GF-D8 (cell line): ENCODE results near the gene ANKRD27.
"Not testable (repeated sequence)": the region's sequence is repeated elsewhere in the genome, so short reads cannot be mapped to it uniquely, and the experiment has no call there.

Source experiments
- DNase-seq: peaks from one replicate; lab custom pipeline; 2025; lab: John Stamatoyannopoulos, UW

The ANKRD27 gene

DNA sequence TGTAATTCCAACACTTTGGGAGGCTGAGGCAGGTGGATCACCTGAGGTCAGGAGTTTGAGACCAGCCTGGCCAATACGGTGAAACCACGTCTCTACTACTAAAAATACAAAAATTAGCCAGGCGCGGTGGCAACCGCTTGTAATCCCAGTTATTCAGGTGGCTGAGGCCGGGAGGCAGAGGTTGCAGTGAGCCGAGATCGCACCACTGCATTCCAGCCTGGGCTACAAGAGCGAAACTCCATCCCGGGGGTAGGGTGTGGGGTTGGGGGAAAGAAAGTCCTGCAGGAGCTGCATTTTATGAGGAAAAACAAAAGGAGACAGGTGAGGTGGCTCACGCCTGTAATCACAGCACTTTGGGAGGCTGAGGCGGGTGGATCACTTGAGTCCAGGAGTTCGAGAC, 22.6 kb downstream of the ANKRD27 start:
- not testable (repeated sequence) for DNase-seq

GRCh38 chr19:32651729-32652140, 23.2 kb downstream of the ANKRD27 start:
- no peak for DNase-seq

DNA sequence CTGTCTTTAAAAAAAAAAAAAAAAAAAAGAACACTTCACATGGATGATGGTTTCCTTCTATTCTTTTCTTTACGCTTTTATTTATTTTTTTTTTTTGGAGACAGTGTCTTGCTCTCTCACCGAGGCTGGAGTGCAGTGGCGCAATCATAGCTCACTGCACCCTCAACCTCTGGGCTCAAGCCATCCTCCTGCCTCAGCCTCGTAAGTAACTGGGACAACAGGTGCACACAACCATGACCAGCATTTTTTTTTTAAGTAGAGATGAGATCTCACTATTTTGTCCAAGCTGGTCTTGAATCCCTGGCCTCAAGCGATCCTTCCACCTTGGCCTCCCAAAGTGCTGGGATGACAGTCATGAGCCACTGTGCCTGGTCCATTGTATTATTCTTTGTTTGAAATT, 24.3 kb downstream of the ANKRD27 start:
- DNase-seq, result no peak

GRCh38 chr19:32649751-32650150, 25.2 kb downstream of the ANKRD27 start:
- DNase-seq, result no peak

DNA sequence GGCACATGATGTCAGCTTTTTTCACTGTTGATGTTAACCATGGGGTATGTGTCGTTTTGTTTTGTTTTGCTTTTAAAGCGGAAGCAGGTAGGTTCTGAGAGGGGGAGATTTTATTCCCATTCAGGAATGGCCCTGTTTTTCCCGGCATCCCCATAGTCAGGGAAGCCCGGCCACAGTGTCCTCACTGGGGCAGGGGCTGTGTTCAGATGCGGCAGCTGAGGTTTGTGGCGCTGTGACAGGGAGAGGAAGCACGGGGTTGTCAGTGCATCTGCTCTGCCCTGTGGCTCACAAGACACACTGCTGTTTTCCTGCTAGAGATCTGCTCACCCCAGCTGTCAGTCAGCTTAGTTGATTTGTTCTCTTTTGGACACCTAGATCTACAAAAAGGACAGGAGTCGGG, 27.6 kb downstream of the ANKRD27 start:
- DNase-seq, result no peak

DNA sequence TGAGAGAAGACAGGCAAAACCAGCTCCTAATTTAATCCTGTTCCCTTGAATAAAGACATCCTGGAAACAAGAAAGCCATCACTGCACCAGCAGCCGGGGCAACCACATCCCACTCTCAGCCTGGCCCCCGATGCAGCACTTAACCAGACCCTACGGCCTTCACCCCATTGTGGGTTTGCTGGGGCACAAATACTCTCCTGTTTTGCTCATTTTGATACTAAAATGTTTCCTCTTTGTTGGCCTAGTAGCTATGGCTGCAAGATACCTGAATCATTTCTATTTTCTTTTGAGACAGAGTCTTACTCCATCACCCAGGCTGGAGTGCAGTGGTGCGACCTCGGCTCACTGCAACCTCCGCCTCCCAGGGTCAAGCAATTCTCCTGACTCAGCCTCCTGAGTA, 28.4 kb downstream of the ANKRD27 start:
- no peak for DNase-seq

DNA sequence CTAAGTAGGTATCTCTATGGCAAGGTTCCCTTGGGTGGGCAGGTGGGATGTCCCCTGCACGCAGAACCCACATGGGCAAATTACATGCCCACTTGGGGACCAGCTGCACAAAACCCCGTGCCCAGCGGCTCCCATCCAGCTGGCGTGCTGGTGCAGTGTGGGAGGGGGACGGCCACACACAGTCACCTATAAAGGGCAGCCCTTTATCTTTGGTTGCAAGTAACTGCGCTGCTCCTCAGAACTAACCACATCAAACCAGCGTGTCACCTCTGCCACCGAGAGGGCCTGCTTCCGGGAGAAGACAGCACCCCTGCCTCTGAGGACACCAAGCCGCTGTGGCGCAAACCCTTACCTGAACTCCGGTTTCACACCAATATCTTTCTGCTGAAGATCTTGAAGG, 32.2 kb downstream of the ANKRD27 start:
- no peak for DNase-seq

- no peak for DNase-seq
These were observed 36.4 kb downstream of the ANKRD27 start for GRCh38 chr19:32638625-32639024.

DNA sequence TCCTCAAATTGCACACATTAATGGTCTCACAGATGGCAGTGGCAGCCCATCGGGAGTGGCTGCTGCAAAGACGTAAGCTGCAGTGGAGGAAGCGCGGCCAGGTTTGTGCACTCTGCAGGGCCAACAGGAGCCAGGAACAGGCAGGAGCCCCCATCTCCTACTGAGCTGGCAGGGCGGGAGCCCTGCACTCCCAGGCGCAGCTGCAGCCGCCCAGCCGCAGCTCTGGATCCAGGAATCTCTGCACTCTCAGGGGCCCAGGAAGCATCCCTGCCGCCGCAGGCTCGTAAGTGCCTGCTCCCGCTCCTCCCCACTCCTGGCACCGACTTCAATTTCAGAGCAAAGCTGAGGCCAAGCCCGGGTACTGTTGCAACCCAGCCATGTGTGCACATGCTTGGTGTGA, 37.5 kb downstream of the ANKRD27 start:
- DNase-seq, result no peak

DNA sequence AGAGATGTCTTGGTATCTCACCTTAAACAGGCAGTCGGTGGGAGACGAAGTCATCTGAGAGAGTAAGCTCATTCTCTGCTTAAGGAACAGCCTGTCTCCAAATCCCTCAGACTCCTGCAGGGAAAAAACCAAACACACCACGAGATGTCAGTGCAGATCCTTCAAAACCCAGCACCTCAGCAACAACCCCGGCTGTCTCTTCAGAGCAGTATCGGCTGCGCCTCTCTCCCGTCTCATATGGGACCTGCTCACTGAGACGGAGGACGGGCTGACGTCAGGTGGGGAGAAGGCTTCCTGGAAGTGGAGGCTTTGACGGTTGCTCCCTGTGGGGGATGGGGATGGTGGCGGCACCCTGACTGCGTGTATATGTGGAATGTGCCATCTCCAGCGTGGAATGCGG, 43.6 kb downstream of the ANKRD27 start:
- DNase-seq, result no peak

GRCh38 chr19:32630338-32630737, 44.6 kb downstream of the ANKRD27 start:
- no peak for DNase-seq

GRCh38 chr19:32627714-32628270, 47.2 kb downstream of the ANKRD27 start:
- DNase-seq, result no peak

- DNase-seq, result no peak
These were observed 48.0 kb downstream of the ANKRD27 start for GRCh38 chr19:32626969-32627368.

GRCh38 chr19:32624410-32624809, 50.6 kb downstream of the ANKRD27 start:
- no peak for DNase-seq

DNA sequence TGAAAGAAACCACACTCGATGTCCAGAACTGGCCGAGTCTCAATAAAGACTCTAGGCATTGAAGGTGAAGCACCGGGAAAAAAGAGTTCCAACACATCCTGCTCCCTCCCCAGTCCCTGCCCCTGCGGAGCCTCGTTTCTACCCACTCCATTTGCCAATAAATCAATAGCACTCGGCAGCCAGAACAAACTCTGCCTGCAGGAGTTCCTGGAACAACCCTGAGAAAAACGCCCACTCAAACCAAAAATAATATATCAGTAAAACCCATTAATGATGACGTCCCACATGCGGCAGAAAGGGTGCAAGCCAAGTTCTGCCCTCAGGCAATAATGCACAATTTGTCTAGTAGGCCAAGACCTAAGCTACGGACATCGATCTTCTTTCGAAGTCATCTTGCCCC, 53.0 kb downstream of the ANKRD27 start:
- DNase-seq, result no peak

GRCh38 chr19:32619051-32619685, 55.8 kb downstream of the ANKRD27 start:
- no peak for DNase-seq

- DNase-seq, result no peak
These were observed 59.4 kb downstream of the ANKRD27 start for GRCh38 chr19:32615569-32615968.

- no peak for DNase-seq
These were observed 60.1 kb downstream of the ANKRD27 start for GRCh38 chr19:32614916-32615315.

GRCh38 chr19:32613008-32613407, 62.0 kb downstream of the ANKRD27 start:
- DNase-seq, result no peak

DNA sequence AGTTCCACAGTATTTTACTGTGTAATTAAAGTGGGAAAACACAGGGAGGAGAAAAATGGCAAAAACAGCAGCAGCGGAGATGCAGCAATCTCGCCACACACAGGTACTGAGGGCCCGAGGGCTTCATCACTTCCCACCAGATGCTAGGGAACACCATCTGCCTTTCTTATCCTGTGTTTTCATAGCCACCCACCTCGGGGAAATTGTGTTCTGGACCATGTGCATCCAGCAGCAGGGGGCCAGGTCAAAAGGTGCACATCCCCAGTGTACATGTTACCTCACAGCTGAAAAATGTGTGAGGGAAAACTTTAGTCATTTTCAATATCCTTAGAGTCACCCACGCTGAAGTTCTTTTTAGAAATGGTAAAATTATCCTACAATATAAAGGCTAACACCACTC, 63.8 kb downstream of the ANKRD27 start:
- DNase-seq, result no peak

- DNase-seq, result no peak
These were observed 67.5 kb downstream of the ANKRD27 start for GRCh38 chr19:32607479-32607878.

- no peak for DNase-seq
These were observed 68.7 kb downstream of the ANKRD27 start for GRCh38 chr19:32606289-32606688.

DNA sequence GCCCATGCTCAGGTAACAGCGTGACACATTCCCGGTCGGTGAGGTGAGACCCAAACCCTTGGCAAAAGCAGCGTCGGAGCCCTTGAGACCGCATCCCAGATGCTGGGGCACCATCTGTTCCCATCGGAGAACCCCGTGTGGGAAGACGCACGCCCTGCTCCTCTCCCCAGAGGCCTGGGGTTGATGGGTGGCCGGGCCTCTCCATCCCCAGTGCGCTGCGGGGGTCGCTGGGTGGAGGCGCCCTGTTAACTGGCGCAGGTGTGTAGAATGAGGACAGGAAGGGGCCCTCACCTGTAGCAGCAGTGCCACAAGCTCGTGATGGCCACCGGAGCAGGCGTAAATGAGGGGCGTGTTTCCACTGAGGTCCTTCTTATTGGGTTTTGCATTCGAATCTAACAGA, 69.4 kb downstream of the ANKRD27 start:
- DNase-seq, result no peak

- DNase-seq, result no peak
These were observed 71.0 kb downstream of the ANKRD27 start for GRCh38 chr19:32603961-32604360.
